Inferior parietal cortex (tissue), 1 donor: ENCODE measurements around the gene TSPAN31.

ENCODE experiments used
- DNase-seq: peaks from one replicate; pipeline ENCODE4 v3.0.0-alpha.2; 2016; ENCODE audit errors: extremely low spot score

The TSPAN31 gene

DNA sequence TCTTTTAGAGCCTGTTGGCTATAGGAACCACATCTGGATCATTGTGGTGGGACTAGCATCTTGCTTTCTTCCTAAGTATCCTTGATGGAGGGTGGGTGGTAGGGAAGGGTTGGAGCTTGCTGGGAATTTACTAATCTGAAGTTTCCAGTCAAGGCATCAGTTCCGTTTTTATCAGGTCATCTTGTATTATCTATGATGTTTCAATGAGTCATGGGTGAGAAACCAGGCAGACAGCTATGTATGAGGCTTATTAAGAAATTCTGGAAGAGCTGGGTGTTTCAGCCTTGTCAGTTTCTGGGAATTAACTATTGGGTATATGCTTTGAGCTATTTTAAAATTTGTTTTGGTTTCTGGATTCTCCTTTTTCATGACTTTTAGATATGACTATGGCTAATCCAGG is 49.1 kb downstream of the TSPAN31 start:
- DNase-seq = no peak

DNA sequence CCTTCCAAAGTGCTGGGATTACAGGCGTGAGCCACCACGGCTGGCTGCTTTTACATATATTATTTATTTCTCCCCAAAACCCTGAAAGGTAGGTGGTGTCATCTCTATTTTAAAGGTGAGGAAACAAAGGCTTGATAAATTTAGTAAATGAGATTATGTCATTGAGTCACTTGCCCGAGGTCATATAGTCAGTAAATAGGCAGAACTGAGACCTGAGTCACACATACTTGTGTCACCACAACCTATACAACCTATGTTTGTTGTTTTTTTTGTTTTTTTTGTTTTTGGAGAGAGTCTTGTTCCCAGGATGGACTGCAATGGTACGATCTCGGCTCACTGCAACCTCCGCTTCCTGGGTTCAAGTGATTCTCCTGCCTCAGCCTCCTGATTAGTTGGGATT is 50.5 kb downstream of the TSPAN31 start:
- DNase-seq = no peak

DNA sequence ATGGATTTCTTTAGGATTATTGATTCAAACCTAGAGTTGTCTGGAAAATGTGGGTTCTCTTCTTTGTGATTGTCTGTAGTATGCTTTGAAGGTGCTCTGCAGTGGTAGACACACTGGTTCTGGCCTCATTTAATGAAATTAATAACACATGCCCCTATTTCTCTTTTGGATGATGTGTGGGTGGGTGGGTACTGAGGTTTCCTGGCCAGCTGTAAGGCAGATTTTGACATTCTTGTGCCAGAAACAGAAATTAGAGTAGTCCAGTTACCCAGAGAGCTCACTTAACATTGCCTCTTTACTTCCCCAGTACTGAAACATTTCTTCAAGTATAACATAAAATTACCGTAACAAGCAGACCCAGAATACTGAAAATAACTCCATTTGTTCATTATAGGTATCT is 52.2 kb downstream of the TSPAN31 start:
- DNase-seq = no peak

DNA sequence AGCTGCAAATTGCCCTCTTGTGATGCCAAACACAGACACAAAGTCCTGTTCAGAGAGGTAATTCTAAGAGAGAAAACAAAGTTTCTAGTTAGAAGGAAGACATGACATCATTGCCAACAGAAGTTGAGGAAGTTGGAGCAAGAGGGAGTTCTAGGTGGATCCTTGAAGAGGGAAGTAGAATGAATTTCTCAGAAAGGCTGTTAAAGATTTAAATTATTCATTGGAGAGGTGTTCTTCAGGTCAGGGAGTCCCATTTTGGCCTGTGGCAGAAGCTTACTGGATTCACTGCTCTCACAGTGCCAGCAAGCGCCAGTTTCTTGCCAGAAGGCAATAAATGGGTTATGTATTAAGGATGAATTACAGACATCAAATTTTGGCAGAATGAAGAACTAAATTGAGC is 53.1 kb downstream of the TSPAN31 start:
- DNase-seq = no peak
